GM23338 (cell line): ENCODE measurements around the gene OTUD6A.

Experiments
- EZH2 ChIP-seq: fragments of 200-600 bp; sonication (generic); IDR thresholded peaks from one replicate; pipeline ENCODE4 v1.8.0; 2017; ENCODE audit warnings: antibody characterized with exemption, mild to moderate bottlenecking, low read depth; ENCODE audit not compliant: unreplicated experiment
- EZH2phosphoT487 ChIP-seq: fragments of 200-600 bp; sonication (generic); IDR thresholded peaks from one replicate; pipeline ENCODE4 v1.8.1; 2018; ENCODE audit warnings: antibody characterized with exemption; ENCODE audit not compliant: unreplicated experiment
- JUNB ChIP-seq: IDR thresholded peaks from one replicate; pipeline ENCODE4 v1.6.1; 2016; ENCODE audit warnings: antibody characterized with exemption; ENCODE audit not compliant: unreplicated experiment
- NANOG ChIP-seq: IDR thresholded peaks from 2 replicates; pipeline ENCODE4 v1.6.1; 2016; ENCODE audit warnings: antibody characterized with exemption, borderline replicate concordance
- POLR2AphosphoS5 ChIP-seq: IDR thresholded peaks from 2 replicates; pipeline ENCODE4 v1.6.1; 2016; ENCODE audit warnings: antibody characterized with exemption, low read depth
- STAT1 ChIP-seq: IDR thresholded peaks from one replicate; pipeline ENCODE4 v1.6.1; 2016; ENCODE audit warnings: antibody characterized with exemption; ENCODE audit not compliant: unreplicated experiment
- ZNF331 ChIP-seq: fragments of 250-450 bp; sonication (Bioruptor Pico); IDR thresholded peaks from 2 replicates; pipeline ENCODE4 v1.5.0; 2020; ENCODE audit warnings: low read depth, mild to moderate bottlenecking, moderate library complexity
- TF ChIP-seq, protein P1 (sequence below): IDR thresholded peaks from one replicate; pipeline ENCODE4 v1.6.1; 2018; ENCODE audit warnings: antibody characterized with exemption; ENCODE audit not compliant: unreplicated experiment
- TF ChIP-seq, protein P2 (sequence below), 2 experiments: fragments of 200-600 bp in 1 of 2; sonication (generic) in 1 of 2; conservative IDR thresholded peaks; 2 replicates each; pipeline versions ENCODE4 v1.5.1 to v1.6.1; 2016 to 2017; ENCODE audit warnings: antibody characterized with exemption in 2 of 2, low read depth in 2 of 2, mild to moderate bottlenecking in 2 of 2, moderate library complexity in 1 of 2

DNA sequence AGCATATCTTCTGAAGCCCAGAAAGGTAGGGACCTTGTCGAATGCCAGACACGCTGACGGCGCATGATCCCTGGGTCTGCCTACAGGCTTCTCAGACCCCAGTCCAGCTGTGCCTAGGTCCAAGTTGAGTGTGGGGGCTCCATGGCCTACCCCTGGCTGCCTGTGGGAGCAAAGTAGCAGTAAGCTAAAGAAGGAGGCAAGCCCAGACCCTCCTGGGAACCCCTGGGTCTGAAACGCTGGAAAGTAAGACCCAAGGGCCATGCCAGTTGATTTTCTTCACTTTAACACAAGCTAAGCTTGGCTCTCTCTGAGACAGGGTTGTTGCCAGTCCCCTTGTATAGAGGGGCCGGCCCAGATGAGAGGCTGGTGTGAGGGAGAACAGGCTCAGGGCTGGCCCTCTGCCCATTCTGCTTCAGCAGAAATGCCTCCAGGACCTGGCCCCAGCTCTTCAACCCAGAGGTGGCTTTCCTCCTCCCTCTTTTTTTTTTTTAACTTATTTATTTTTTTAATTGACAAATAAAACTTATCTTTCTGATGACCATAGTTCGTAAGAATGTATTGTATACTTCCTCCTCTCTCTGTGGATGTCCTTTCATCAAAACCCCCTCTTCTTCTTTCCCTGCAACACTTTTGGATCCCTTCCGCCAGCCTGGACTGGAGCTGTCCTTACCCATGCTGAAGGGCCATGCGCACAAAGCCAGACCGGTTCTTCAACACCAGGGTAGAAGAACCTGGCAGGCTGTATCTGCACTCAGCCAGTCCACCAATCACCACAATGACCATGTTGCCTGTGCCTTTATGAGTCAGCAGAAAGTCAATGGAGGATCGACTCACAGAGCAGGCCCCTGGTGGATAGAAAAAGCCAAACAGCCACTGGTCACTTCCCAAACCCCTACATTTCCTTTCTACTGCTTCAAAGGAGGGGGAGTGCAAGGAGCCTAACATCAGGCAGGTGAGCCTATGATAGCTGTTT, 19.6 kb upstream of the OTUD6A start:
- TF ChIP-seq, protein P1, sequence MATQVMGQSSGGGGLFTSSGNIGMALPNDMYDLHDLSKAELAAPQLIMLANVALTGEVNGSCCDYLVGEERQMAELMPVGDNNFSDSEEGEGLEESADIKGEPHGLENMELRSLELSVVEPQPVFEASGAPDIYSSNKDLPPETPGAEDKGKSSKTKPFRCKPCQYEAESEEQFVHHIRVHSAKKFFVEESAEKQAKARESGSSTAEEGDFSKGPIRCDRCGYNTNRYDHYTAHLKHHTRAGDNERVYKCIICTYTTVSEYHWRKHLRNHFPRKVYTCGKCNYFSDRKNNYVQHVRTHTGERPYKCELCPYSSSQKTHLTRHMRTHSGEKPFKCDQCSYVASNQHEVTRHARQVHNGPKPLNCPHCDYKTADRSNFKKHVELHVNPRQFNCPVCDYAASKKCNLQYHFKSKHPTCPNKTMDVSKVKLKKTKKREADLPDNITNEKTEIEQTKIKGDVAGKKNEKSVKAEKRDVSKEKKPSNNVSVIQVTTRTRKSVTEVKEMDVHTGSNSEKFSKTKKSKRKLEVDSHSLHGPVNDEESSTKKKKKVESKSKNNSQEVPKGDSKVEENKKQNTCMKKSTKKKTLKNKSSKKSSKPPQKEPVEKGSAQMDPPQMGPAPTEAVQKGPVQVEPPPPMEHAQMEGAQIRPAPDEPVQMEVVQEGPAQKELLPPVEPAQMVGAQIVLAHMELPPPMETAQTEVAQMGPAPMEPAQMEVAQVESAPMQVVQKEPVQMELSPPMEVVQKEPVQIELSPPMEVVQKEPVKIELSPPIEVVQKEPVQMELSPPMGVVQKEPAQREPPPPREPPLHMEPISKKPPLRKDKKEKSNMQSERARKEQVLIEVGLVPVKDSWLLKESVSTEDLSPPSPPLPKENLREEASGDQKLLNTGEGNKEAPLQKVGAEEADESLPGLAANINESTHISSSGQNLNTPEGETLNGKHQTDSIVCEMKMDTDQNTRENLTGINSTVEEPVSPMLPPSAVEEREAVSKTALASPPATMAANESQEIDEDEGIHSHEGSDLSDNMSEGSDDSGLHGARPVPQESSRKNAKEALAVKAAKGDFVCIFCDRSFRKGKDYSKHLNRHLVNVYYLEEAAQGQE, result no peak
- TF ChIP-seq, protein P2, sequence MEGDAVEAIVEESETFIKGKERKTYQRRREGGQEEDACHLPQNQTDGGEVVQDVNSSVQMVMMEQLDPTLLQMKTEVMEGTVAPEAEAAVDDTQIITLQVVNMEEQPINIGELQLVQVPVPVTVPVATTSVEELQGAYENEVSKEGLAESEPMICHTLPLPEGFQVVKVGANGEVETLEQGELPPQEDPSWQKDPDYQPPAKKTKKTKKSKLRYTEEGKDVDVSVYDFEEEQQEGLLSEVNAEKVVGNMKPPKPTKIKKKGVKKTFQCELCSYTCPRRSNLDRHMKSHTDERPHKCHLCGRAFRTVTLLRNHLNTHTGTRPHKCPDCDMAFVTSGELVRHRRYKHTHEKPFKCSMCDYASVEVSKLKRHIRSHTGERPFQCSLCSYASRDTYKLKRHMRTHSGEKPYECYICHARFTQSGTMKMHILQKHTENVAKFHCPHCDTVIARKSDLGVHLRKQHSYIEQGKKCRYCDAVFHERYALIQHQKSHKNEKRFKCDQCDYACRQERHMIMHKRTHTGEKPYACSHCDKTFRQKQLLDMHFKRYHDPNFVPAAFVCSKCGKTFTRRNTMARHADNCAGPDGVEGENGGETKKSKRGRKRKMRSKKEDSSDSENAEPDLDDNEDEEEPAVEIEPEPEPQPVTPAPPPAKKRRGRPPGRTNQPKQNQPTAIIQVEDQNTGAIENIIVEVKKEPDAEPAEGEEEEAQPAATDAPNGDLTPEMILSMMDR (conservative IDR thresholded peaks at IDR 0.05; ENCODE audit: low read depth in 2 of 2), result no peak
- no peak for TF ChIP-seq ZNF331 (CRISPR knock-in tag)
- no peak for TF ChIP-seq EZH2phosphoT487
- no peak for TF ChIP-seq POLR2AphosphoS5
- no peak for TF ChIP-seq EZH2
- TF ChIP-seq STAT1, result no peak
- TF ChIP-seq JUNB, result no peak
- no peak for TF ChIP-seq NANOG
